Measurements from ENCODE around the gene SPATA3.

SPATA3 gene

DNA sequence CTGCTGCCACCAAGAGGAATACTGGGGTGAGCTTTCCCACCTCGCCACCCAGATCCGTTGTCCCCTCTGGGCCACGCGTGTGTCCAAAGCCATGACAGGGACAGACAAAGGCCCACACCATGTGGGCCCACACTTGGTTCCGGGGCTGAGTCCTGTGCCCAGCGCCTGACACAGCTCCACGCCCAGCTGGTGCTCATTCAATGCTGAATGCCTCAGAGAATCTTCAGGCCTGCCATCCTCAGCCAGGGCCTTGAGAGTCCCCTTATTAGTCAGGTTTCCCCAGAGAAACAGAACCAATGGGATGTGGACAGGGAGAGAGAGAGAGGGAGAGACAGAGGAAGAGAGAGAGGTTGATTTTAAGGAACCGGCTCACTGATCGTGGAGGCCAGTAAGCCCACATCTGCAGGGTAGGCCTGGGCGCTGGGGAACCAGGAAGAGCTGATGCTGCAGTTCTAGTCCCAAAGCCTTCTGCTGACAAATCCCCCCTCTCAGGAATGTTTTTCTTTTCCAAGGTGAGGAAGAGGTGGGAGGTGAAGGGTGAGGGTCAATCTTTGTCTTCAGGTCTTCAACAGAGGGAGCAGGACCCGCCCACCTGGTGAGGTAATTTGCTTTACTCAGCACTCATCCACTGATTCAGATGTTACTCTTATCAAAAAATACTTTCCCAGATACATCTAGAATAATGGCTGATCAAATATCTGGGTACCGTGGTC is 10.2 kb upstream of the SPATA3 start:
- DNase-seq (ENCODE audit: low read depth) = no peak
- TF ChIP-seq, protein P1, sequence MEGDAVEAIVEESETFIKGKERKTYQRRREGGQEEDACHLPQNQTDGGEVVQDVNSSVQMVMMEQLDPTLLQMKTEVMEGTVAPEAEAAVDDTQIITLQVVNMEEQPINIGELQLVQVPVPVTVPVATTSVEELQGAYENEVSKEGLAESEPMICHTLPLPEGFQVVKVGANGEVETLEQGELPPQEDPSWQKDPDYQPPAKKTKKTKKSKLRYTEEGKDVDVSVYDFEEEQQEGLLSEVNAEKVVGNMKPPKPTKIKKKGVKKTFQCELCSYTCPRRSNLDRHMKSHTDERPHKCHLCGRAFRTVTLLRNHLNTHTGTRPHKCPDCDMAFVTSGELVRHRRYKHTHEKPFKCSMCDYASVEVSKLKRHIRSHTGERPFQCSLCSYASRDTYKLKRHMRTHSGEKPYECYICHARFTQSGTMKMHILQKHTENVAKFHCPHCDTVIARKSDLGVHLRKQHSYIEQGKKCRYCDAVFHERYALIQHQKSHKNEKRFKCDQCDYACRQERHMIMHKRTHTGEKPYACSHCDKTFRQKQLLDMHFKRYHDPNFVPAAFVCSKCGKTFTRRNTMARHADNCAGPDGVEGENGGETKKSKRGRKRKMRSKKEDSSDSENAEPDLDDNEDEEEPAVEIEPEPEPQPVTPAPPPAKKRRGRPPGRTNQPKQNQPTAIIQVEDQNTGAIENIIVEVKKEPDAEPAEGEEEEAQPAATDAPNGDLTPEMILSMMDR (IDR thresholded peaks at IDR 0.05; ENCODE audit: insufficient read depth, low read depth, low read length, missing control alignments) = no peak
- no peak overlapping the region for H3K4me3 ChIP-seq (ENCODE audit: low read length)

DNA sequence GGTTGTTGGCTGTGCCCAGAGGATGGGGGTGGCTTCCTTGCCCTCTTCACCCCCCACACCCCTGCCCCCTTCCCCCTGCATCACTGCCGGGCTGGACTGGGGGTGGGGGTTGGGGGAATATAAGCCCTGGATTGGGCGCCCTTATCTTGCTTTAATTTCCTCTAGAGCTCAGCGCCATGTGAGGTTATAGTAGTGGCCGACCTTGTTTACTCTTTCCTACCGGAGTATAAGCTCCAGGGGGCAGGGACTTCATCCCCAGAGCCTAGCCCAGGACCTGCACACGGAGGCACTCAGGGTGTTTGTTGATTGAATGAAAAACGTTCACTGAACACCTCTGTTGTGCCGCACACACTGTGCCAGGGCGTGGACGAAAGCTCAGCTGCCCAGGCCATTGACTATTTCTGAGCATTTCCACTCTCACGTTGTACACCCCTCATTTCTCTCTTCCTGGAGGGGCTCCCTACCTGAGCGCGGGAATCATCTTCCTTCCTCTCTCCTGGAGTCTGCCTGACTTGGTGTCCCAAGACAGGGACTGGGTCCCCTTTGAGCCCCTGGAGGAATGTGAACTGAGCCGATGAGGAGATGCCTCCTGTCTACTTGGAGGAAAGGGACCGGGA is 9.3 kb upstream of the SPATA3 start:
- TF ChIP-seq, protein P1 (IDR thresholded peaks at IDR 0.05; ENCODE audit: insufficient read depth, low read depth, low read length, missing control alignments) = no peak
- no peak for DNase-seq (ENCODE audit: low read depth)
- H3K4me3 ChIP-seq (ENCODE audit: low read length) = peak overlapping the region; percentile 28

DNA sequence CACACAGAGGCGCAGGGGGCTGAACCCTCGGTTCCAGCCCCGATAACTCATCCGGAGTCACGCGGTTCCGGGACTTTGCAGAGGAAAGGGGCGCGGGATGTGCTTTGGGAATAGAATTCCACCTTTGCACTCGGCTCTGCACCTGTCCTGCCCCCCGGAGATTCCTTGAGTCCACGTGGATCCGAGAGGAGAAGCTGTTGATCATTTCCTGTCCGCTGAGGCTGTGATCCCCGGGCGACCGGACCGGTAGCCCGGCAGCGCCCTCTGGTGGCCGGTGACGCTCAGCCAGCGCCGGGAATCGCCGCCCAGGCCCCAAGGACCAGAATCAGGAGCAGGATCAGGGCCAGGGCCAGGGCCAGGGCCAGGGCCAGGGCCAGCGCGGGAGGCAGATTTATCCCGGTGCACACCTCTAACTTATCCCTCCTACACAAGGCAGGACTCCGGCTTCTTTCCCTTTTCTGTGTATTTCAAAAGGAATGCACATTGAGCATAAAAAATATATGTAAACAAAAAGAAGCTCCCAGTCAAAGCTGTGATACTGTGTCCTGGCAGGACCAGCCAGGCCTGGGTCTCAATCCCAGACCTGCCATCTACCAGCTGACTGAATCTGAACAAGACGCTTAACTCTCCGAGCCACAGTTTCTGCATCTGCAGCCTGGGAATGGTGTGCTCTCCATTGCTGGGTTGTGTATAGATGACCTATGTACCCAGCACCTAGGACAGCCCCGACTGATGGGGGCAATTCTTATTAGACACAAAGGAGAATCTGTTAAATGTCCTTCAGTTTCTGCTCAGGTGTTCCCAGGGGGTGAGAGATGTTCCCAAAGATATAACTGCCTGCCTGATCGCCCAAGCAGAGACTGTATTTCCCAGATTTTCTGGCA is 8.5 kb upstream of the SPATA3 start:
- peak overlapping the region; percentile 28 for H3K4me3 ChIP-seq (ENCODE audit: low read length)
- TF ChIP-seq, protein P1 (IDR thresholded peaks at IDR 0.05; ENCODE audit: insufficient read depth, low read depth, low read length, missing control alignments) = peak; percentile 75
- DNase-seq (ENCODE audit: low read depth) = peak; percentile 66

DNA sequence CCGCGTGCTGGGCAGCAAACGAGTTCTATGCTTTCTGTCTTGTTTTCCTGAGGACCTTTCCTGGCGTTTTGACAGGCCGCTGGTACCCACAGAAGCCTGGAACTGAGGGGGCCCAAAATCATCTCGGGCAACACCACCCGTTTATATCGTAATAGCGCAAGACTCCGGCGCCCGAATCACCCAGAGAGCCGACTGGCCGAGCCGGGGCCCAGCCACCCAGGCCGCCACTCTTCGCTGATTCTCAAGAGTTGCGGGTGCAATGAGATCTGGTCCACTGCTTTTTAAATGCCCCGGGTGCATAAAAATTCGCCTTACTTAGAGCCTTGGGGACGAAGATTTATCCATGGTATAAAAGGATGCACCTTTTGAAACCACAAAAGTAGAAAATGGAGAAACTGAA is 6.2 kb upstream of the SPATA3 start:
- no peak for DNase-seq (ENCODE audit: low read depth)
- no peak overlapping the region for H3K4me3 ChIP-seq (ENCODE audit: low read length)
- TF ChIP-seq, protein P1 (IDR thresholded peaks at IDR 0.05; ENCODE audit: insufficient read depth, low read depth, low read length, missing control alignments) = no peak

DNA sequence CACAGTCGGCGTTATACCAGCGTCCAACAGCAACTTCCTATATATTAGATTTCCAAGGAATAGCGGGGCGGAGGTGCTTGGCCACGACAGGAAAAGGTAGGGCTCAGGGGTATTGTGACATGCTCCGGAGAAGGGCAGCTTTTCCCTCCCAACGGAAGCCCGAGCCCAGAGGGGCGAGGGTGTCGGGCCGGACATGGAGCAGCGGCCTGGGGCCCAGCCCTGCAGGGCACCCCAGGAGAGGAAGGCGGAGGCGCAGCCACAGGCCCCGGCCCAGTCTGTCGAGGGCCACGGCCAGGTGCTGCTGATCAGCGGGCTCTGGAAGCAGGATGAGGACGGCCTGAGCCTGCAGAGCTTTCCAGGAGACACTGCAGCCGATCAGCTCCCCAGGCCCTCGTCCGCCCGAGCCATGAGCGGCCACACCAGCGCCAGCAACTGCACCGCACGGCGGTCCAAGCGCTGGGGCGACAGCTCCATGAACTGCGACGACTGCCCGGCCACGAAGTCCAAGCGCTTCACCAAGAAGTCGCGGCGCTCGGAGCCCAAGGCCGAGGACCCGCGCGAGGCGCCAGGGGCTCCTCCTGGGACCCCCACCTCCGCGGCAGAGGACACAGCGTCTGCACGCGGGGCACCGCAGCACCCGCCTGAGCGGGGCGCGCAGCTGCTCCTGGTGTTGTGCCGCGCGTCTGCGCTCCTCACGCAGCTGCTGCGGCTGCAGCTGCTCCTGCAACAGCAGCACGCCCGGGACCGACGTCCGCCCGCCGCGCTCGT is 5.6 kb upstream of the SPATA3 start:
- no peak overlapping the region for H3K4me3 ChIP-seq (ENCODE audit: low read length)
- TF ChIP-seq, protein P1 (IDR thresholded peaks at IDR 0.05; ENCODE audit: insufficient read depth, low read depth, low read length, missing control alignments) = no peak
- no peak for DNase-seq (ENCODE audit: low read depth)

DNA sequence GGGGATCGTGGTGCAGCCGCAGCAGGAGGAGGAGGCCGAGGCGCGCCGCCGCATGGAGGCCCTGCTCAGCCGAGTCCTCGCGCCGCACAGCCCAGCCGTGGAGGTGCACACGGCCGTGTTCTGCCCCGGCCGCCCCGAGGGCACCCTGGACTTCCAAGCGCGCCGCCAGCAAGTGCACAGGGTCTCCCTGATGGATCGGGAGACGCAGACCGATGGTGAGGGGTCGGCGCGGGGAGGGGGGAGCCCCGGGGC is 5.1 kb upstream of the SPATA3 start:
- H3K4me3 ChIP-seq (ENCODE audit: low read length) = no peak overlapping the region
- TF ChIP-seq, protein P1 (IDR thresholded peaks at IDR 0.05; ENCODE audit: insufficient read depth, low read depth, low read length, missing control alignments) = no peak
- no peak for DNase-seq (ENCODE audit: low read depth)
